Astrocyte (in vitro differentiated cells and primary cell): Measurements from ENCODE around the gene CLNK.

Experiments used
- CTCF ChIP-seq: IDR thresholded peaks from 2 replicates; pipeline ENCODE4 v1.5.1; 2011; ENCODE audit warnings: low read depth, mild to moderate bottlenecking, inconsistent platforms, low read length, moderate library complexity; ENCODE audit not compliant: insufficient read depth
- EZH2 ChIP-seq: IDR thresholded peaks from 2 replicates; pipeline ENCODE4 v1.6.1; 2012; ENCODE audit warnings: mild to moderate bottlenecking, low read length, inconsistent platforms; ENCODE audit not compliant: insufficient read depth

- TF ChIP-seq CTCF (no peak), EZH2 (no peak)
Measured at GRCh38 chr4:10589799-10590198, 94.8 kb downstream of the CLNK start.
